Ammon's horn (tissue), 1 donor: ENCODE measurements around the gene CCDC191.

ENCODE experiments used
- DNase-seq: peaks from one replicate; pipeline ENCODE4 v3.0.0-alpha.2; 2016; ENCODE audit warnings: low spot score

Gene CCDC191, protein sequence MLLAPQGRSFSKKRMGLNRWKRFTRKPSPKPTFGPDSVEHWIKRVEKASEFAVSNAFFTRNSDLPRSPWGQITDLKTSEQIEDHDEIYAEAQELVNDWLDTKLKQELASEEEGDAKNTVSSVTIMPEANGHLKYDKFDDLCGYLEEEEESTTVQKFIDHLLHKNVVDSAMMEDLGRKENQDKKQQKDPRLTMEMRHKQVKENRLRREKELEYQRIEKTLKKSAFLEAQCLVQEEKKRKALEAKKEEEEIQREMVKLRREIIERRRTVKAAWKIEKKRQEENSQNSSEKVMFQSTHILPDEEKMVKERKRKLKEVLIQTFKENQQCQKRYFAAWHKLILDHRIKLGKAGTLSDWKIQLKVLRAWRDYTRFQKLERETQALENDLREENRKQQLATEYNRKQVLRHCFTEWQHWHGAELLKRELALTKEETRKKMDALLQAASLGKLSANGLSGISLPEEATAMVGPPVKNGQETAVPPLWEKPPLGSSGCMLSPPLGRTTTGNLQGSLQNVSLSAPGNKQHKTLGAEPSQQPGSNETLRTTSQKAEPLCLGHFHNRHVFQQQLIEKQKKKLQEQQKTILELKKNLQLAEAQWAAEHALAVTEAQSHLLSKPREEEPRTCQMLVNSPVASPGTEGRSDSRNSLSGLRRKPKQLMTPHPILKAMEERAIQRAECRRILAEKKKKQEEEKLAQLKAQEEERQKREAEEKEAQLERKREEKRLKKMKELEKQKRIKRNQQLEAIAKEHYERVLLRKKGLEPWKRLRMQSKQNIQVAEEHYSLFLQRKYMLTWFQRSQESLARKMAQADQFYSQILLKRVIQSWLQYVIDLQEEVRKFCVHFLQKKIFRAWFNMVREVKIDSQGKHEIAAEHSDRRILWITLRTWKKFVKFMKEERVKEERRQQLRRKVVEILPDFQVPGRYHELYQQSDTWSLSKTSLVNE

DNA sequence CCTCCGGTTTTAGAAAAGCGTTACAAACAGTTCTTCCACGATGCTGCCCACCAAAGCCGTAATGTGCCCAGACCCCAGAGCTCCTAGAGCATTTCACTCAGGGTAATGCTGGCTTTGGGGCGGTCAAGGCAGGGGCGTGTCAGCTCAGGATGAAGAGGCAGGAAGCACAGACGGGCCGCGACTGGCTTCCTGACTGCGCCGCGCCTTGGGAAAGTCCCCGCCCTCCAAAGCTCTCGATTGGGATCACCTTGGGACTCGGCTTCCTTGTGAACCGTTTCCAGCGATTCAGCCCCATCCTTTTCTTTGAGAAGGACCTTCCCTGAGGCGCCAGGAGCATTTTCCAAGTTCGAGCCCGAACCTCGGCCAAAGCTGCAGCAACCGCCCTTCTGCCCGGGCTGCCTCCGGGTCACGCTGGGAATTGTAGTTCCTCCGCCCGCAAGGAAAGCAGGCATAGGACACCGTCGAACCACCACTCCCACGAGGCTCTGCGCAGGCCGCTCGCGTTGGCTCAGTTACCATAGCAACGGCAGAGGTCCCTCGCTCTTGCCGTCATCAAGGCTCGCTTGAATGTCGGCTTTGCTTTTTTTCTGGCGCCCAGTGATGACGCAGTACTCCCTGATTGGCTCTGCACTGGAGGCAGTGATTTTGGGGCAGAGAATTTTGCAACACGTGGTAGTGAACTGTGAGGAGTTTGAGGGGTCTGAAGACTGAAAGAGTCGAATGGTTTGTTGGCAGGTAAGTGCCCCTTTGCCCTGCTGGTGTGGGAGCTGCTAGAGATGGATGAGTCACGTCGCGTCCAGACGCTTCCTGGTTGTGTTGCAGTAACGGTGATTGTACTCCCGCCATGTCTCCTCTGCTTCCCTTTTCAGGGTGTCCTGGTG lies at the start of gene CCDC191, which contains the start of gene QTRT2:
TSS of gene CCDC191 (minus strand) at position 397 of the 881 bp plus-strand sequence. CDS start at position 337, 60 bp downstream.
TSS of gene QTRT2 (plus strand) at position 608 of the 881 bp plus-strand sequence. CDS start 8,521 bp downstream, outside the sequence.
- DNase-seq = peak; percentile 100

DNA sequence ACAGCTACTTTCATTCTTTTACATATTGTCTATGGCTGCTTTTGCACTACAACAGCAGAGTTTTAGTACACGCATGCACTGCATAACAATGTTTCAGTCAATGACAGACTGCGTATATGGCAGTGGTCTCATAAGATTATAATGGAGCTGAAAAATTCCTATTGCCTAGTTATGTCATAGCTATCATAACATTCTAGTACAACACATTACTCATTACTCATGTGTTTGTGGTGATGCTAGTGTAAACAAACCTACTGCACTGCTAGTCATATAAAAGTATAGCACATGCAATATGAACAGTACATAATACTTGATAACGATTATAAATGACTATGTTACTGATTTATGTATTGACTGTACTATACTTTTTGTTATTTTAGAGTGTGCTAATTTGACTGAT lies 48.1 kb upstream of the CCDC191 start:
- no peak for DNase-seq

DNA sequence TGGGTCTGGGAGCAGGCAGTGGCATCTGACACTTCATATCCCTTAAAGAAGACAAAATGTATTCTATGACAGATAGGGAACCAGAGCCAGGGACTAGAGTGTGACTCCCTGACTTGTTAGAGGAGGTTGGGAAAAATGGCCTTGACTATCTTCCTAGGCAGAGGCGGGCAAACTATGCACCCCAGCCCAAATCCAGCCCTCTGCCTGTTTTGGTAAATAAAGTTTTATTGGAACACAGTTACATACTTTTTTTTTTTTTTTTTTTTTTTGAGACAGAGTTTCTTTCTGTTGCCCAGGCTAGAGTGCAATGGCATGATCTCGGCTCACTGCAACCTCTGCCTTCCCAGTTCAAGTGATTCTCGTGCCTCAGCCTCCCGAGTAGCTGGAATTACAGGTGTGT lies 47.5 kb upstream of the CCDC191 start:
- DNase-seq = no peak

DNA sequence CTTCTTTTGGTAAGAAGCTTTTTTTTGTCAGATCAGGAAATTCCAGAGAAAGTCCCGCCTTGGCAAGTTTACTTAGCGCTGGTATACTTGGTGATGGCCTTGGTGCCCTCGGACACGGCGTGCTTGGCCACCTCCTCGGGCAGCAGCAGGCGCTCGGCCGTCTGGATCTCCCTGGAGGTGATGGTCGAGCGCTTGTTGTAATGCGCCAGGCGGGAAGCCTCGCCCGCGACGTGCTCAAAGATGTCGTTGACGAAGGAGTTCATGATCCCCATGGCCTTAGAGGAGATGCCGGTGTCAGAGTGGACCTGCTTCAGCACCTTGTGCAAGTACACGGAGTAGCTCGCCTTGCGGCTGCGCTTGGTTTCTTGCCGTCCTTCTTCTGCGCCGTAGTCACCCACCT lies 46.9 kb upstream of the CCDC191 start:
- no peak for DNase-seq

DNA sequence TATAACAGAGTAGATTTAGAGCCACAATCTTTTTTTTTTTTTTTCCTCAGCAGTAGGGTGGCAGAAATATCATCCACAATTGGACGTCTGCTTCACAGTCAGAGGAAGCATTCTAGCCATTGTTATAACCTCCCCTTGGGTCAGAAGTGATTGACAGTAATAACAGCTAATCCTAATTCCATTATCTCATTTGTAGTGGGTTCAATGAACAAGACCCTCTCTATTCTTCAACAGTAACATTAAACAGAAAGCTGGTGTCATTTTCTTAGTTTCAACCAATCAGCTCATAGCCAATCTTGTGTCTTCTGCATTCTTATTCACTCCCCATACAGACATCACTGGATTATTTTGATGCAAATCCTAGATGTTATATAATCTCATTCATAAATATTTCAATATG lies 44.8 kb upstream of the CCDC191 start:
- no peak for DNase-seq

DNA sequence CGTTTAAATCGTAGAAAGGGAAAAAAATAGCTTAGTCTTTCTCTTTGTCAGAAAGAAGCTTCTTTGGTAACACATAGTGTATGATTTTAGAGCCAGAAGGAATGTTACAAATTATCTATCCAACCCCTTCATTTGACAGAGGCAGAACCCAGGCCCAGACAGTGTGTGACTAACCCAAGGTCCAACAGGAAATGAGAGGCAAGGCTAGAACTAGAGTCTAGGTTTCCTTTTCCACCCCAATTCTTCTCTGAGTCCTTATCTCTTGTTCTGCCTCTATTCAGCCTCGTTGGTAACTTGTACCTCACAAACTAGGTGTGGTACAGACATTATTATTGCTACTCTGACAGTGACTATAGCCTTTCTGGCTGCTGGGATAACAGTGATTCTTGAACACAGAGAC lies 39.5 kb upstream of the CCDC191 start:
- DNase-seq = no peak

DNA sequence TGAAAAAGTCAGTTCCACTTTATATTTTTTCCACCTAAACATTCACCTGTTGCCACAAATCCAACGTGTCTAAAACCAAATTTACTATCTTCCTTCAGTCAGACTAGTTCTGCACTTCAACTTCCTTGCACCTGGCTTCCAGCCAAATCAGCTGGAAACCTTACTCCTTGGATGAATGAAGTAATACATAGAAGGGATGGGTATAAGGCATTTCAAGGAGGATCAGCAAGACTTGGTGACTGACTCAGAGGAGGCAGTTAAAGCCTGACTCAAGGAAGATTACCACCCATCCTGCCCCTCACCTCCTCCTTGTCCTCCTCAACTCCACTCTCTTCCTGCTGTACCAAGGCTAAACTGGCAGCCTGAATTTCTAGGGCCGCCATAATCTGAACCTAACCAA lies 37.3 kb upstream of the CCDC191 start:
- peak; percentile 8 for DNase-seq

DNA sequence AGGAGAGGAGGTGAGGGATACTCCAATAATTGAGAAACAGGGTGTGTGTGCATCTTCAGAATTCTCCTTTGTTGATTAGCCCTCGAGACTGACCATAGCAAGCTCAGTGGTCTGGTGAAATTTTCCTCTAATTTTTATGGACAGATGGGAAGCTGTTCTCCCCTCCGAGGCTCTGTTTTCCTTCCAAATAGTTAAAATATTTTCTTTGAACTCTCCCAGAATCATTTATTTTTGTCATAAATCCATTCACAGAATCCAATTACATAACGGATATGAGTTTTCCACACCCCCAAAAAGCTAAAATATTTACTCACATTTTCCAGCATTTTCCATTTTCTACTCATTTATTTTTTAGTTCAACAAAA lies 36.7 kb upstream of the CCDC191 start:
- no peak for DNase-seq

DNA sequence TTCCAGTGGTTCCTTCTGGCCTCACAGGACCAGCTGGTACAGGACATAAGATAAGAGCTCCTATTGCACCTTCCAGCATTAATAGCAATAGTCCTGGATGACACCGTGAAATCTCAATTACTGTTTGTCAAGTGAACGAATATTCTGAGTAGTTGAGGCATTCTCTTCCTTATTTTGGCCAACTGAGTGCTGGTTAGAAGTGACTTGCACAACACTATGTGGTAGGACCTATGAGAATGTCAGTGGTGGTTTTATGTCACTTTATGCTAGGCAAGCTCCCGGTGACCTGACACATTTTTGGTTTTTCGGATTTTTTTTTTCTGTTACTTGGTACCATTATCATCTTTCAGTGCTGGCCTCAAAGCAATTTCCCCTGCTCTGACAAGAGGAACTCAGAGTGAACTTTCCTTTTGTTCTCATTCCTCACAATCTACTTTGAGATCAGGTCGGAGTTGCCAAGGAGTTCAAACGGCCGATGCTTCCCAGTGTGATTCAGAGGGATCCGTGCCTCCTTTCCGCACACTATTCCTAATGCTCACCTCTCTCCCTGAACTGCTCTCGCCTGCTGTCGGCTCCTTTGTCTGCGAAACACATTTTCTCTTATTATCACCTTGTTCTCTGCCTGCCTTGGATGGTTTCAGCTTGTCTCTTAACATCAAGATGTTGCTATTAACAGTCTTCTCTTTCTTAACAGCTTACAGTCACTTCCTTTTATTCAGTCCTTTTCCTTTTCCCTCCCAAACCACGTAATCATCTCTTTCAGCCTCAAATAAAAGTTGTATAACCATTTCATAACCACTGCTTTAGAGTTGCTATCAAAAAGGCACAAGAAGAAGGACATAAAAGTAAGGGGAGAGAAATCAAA lies 36.1 kb upstream of the CCDC191 start:
- DNase-seq = no peak

DNA sequence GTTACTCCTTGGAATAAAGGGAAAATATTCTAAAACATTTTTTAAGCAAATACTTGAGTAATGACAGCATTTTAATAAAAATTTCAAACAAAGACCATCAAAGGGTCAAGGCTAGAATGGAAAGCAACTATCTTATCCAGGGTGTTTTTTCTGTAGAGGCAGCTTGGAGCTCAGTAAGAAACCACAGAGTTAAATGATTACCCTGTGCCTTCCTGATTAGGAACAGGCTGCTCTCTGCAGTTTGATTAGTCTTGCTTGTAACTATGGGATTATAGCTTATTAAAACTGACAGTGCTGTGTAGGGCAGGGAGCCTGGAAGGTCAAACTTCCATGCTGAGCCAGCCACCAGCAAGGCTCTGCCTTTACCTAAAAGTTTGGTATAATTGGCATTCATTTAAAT lies 33.3 kb upstream of the CCDC191 start:
- DNase-seq = no peak

DNA sequence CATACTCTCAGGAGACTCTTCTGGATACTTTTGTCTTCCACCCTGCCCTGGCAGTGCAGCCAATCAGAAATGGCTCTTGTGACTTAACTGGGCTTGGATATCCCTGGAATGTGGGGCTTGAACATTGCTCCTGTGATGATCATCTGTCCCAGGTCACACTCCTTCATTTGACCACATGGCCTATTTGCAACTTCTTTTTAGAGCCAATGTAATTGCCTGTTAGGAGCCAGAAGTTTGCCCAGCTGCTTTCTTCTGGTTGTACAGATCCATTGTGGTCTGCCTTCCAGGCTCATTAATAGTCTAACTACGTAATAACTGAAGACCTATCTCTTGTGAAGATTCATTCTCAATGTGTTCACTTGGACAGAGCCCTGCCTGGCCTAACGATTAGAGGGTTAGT lies 30.0 kb upstream of the CCDC191 start:
- no peak for DNase-seq

DNA sequence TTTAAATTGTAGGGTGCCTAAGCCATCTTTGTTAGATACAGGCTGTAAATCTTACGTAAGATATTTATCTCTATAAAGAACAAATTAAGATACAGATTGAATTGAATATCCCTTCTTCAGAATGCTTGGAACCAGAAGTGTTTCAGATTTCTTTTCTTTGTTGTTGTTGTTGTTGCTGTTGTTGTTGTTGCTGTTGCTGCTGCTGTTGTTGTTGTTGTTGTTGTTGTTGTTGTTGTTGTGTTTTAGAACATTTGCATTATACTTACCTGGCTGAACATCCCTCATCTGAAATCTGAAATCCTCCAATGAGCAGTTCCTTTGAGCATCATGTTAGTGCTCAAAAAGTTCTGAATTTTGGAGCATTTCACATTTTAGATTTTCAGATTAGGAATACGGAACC lies 26.8 kb upstream of the CCDC191 start:
- DNase-seq = no peak

DNA sequence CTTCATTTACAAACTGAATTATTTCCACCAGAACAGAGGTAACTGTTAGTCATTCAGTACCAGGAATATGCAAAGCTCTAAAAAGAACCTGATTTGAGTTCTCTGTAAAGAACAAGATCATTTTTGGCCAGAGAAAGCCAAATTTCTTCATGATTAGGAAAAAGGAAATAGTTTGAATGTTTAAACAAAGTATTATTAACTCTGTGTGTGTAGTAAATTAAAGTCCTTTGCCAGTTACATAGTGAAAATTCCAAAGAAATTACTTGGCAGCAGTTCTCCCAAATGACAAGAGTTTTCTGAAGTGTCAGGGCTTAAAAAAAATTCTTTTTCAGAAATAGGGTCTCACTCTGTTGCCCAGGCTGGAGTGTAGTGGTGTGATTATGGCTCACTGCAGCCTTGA lies 24.7 kb upstream of the CCDC191 start:
- no peak for DNase-seq

DNA sequence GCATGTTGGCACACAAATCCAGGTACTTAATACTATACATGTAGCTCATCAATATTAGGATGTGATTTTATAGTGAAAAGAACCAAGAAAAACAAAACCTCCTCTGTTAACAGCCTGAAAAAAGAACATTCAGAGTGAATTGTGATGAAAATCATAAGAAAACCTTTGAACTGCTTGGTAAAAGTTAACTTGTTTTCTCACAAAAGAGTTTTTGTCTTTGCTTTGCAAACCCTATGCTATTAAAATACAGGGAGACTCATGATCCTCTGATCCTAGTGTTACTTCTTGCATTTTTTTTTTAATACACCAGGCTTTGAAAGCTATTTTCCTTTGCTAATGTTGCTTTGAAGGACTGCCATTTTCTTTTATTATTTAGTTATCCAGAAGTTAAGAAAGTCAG lies 23.9 kb upstream of the CCDC191 start:
- DNase-seq = no peak

DNA sequence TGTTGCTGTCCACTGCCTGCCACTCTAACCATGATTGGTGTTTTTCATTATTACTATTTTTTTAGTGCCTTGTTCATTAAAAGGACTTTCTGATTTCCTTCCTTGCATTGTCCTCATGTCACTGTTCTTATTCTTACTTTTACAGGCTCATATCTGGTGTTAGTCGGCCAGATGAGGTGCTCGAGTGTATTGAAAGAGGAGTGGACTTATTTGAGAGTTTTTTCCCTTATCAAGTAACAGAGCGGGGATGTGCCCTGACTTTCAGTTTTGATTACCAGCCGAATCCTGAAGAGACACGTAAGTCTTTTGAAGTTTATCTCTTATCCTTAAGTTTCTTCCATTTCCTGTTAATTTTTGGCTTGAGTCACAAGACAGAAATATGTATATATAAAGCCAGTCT lies 23.4 kb upstream of the CCDC191 start:
- no peak for DNase-seq

DNA sequence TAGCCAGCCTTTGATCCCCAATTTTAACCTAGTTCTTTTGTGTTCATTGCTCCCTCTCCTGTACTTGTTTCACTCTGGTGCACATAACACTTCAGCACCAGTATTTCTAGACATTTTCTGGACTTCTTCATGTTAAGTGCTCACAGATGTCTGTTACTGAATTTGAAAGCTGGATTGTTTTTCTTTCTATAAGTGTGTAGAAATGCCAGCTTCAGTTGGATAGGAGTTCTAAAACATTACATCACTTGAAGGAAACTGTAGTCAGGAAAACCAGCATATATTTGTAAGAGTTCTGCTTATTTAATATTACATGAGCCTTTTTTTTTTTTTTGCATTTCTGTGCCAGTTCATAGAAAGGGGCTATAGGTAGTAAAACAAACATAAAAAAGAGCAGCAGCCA lies 21.8 kb upstream of the CCDC191 start:
- DNase-seq = no peak

DNA sequence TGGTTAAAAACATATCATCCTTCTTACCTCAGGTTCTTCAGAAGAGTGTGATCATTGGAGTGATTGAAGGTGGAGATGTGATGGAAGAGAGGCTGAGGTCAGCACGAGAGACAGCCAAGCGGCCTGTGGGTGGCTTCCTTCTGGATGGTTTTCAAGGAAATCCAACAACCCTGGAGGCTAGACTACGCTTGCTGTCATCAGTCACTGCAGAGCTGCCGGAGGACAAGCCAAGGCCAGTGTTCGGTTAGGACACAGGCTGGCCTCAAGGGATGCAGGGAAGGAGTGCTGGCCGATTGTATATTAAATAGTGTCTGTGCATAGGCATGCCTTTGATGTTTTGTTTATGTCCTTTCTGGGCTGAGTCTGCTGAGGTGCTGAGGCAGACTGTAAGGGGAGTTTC lies 20.4 kb upstream of the CCDC191 start:
- no peak for DNase-seq

DNA sequence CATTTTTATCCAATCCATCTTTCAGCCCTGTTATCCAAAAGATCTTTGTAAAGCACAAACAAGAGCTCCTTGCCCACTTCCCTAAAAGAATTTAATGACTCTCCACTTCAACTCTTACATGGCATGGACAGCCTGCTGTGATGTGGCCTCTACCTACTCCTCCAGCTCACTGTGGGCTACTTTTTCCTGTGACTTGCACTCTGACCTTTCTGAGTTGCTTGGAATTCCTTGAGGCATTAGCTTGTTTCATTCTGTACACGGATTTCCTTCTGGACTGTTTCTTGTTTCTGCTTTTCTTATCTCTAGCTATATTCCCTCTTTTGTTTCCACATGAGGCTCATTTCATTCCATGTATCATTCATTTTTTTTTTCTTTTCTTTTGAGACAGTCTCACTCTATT lies 15.5 kb upstream of the CCDC191 start:
- no peak for DNase-seq

DNA sequence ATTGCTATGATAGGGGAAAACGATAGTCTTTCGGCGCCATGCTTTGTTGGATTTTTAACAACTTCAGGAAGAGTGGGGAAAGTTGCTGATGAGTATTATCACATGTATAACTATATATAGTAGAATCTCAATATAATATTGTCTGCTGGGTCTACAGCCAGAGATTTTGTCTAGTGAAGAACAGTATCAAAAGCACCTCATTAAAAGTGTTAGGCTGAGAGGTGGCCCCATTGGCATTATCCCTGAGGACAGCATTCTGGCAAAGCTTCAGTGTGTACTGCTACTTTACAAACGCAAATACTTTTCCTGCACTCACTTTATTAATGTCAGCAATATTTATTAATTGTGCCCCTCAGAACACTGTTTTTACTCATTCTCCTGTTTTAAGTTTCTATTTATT lies 12.0 kb upstream of the CCDC191 start:
- no peak for DNase-seq

DNA sequence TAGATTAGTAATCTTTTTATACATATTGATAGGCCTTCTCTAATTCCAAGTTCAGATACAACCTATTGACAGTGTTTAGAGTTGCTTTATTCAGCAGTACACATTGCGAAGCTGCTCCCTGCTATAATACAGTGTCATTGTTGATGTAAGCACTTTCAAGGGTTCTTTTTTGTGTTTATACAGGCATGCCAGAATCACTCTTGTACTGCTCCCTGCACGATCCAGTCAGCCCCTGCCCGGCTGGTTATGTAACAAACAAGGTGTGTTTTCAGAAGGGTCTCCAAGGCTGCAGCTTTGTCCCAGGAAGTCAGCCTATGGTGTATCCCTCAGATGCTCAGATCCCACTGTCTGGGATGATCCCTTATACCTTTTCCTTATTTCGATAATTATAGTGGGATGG lies 11.5 kb upstream of the CCDC191 start:
- DNase-seq = no peak
